Lower lobe of right lung (tissue), 2 donors: Measurements from ENCODE around the gene TANGO2. TPM values are rescaled to one million over a fixed set of nuclear protein-coding genes. Genes with fewer than 3 reads are reported as not detected.

Experiments
- ATAC-seq, 2 donors: fragments of 200-7000 bp; cut with Tn5 transposase; one replicate each; pipeline ENCODE4 v1.9.1; 2020 to 2022; ENCODE audit warnings: mild to moderate bottlenecking in 2 of 2, moderate library complexity in 2 of 2
- DNase-seq: peaks from one replicate; pipeline ENCODE4 v3.0.0-alpha.2; 2020
- H3K27ac ChIP-seq: fragments of 200-600 bp; one replicate; pipeline ENCODE4 v1.8.0; 2022
- H3K27me3 ChIP-seq: fragments of 200-600 bp; one replicate; pipeline ENCODE4 v1.8.0; 2022; ENCODE audit warnings: low read depth
- H3K36me3 ChIP-seq: fragments of 200-600 bp; one replicate; pipeline ENCODE4 v1.8.0; 2022; ENCODE audit warnings: mild to moderate bottlenecking
- H3K4me1 ChIP-seq: fragments of 200-600 bp; one replicate; pipeline ENCODE4 v1.8.0; 2022
- H3K4me3 ChIP-seq: fragments of 200-600 bp; one replicate; pipeline ENCODE4 v1.8.0; 2022; ENCODE audit warnings: mild to moderate bottlenecking
- H3K9me3 ChIP-seq: fragments of 200-600 bp; one replicate; pipeline ENCODE4 v1.8.0; 2022
- intact Hi-C: fragments of 100-400 bp; cut with DNase I; formaldehyde crosslinking; loops from one replicate; pipeline ENCODE4 v1.11.0; 2022
- total RNA-seq: library from RNA; stranded (reverse); fragmentation: NEBNext Ultra II Directional; extraction: Animal tissue kit (Norgen Biotek cat#: 25700); gene quantifications from one replicate; pipeline ENCODE4 v1.2.1, GENCODE V29; 2021
- TF ChIP-seq, protein P1 (sequence below): fragments of 200-600 bp; IDR thresholded peaks from one replicate; pipeline ENCODE4 v1.8.0; 2022; ENCODE audit warnings: antibody characterized with exemption, mild to moderate bottlenecking
- donor health status: DM: no; HTN: yes; CAD: no; lungs with severe emphysema.

Gene TANGO2
- total RNA-seq, 1 donor from 2014 or later, result 45.1 TPM

DNA sequence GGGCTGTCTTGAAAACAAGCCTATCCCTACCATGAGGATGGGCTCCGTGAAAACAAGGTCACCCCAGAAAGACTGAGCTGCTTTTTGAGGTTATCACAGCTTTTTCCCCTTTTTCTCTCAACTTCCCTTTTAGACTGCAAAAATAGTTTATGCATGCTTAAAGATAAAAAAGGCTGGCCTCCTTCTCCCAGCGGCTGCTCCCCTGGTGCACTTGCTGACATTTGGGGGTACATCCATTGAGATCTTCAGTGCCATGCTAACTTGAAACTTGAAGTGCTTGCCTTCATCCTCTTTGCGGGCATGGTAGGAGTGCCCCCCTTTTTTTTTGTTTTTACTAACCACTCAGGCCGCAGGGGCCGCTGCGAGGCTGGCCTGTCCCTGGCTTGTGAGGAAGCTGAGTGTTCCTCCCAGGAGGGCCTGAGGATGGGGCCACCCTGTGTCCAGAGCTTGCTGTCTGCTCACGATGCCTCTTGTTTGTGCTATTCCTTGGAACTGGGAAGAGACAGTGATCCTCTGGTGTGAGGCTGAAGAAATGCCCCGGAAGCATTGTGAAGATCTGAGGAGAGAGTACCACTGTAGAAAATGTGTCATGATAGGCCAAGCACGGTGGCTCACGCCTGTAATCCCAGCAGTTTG is 2.2 kb downstream of the TANGO2 start:
- H3K4me3 ChIP-seq, result no peak overlapping the region
- no peaks in the 10 kb centered on the region for H3K9me3 ChIP-seq
- TF ChIP-seq, protein P1, sequence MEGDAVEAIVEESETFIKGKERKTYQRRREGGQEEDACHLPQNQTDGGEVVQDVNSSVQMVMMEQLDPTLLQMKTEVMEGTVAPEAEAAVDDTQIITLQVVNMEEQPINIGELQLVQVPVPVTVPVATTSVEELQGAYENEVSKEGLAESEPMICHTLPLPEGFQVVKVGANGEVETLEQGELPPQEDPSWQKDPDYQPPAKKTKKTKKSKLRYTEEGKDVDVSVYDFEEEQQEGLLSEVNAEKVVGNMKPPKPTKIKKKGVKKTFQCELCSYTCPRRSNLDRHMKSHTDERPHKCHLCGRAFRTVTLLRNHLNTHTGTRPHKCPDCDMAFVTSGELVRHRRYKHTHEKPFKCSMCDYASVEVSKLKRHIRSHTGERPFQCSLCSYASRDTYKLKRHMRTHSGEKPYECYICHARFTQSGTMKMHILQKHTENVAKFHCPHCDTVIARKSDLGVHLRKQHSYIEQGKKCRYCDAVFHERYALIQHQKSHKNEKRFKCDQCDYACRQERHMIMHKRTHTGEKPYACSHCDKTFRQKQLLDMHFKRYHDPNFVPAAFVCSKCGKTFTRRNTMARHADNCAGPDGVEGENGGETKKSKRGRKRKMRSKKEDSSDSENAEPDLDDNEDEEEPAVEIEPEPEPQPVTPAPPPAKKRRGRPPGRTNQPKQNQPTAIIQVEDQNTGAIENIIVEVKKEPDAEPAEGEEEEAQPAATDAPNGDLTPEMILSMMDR, result no peak
- no peaks in the 10 kb centered on the region for H3K27me3 ChIP-seq
- peaks cover 15% of the 10 kb centered on the region for H3K36me3 ChIP-seq
- intact Hi-C loops, result no loop called here
- DNase-seq, result no peak
- no peak overlapping the region for H3K27ac ChIP-seq
- no peak for ATAC-seq
- peaks cover 28% of the 10 kb centered on the region for H3K4me1 ChIP-seq

DNA sequence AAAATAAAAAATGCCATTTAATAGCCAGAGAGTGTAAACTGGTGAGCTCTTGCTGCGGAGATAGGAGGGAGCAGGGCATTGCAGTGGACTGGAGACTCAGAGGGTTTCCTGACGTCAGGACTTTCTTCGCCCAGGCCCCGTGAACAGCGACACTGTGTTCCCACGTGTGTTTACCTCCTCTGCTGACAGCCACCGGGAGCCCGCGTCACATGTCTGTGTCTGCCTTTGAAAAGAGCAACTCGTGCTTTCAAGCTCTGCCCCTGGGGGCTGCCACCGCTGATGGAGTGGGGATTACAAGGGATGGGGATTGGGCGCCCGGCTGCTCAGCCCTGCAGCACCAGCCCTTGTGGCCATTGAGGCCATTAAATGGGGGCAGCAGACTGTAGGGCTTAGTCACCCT is 3.3 kb downstream of the TANGO2 start:
- Histone ChIP-seq H3K9me3 (no peaks in the 10 kb centered on the region), H3K27ac (no peak overlapping the region), H3K4me1 (peaks cover 28% of the 10 kb centered on the region), H3K4me3 (no peak overlapping the region), H3K27me3 (no peaks in the 10 kb centered on the region), H3K36me3 (peaks cover 15% of the 10 kb centered on the region)
- intact Hi-C loops, result no loop called here
- ATAC-seq (no peak), DNase-seq (no peak)
- TF ChIP-seq, protein P1, result no peak

DNA sequence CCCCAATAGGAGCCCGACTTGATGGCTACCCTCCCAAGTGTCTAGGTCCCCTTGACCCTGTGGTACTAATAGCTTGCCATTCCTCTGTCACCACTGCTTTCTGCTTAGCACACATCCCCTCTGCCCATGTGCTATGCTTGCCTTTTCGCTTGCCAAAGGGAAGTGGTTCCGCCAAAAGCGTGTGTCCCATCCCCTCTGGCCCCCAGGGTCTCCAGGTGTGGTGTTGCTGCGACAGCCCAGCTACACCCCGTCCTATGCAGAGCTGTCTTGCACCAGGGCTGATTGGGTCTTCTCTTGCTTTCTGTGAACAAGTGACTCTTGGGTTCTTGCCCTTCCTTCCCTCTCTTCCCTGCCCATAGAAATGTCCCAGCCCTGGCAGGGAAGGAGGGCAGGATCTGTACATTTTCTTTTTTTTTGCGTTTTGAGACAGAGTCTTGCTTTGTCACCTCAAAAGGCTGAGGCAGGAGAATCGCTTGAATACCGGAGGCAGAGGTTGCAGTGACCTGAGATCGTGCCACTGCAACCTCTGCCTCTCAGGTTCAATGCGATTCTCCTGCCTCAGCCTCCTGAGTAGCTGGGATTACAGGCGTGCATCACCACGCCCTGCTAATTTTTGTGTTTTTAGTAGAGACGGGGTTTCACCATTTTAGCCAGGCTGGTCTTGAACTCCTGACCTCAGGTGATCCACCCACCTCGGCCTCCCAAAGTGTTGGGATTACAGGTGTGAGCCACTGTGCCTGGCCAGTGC is 3.9 kb downstream of the TANGO2 start:
- Histone ChIP-seq H3K27ac (no peak overlapping the region), H3K36me3 (peaks cover 15% of the 10 kb centered on the region), H3K9me3 (no peaks in the 10 kb centered on the region), H3K4me3 (no peak overlapping the region), H3K4me1 (peaks cover 28% of the 10 kb centered on the region), H3K27me3 (no peaks in the 10 kb centered on the region)
- DNase-seq (no peak), ATAC-seq (no peak)
- intact Hi-C loops, result no loop called here
- TF ChIP-seq, protein P1, result no peak

DNA sequence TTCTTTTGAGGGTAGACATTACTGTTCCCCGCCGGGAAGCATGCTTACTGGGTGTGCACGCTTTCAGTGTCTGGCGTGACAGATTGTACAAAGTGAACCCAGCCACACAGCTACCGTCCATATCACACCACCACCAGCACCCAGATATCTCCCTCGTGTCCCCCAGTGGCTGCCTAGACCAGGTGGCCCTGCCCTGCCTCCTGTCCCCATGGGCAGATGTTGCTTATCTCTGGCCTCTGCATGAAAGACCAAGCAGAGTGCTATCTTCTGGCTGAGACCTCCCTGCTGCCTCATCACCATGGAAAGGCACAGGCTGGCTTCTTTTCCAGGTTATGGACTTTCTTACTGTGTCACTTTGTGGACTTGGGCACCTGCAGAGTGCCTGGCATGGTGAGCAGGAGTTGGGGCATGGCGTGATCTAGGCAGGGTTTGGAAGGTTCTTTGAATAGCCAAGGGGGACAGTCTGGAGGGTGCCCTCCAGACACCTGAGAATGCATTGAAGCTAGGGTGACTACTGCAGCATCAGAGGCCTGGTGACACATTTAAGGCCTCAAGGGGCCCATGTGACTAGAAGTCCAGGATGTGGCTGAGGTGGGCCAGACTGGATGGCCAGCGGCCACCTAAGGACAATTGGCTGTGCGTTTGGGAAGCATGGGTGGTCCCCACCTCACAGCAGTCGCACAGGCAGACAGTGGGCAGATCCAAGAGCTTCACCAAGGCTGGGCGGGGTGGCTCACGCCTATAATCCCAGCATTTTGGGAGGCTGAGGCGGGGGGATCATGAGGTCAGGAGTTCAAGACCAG is 4.7 kb downstream of the TANGO2 start:
- intact Hi-C loops, result no loop called here
- DNase-seq, result no peak
- TF ChIP-seq, protein P1, result no peak

DNA sequence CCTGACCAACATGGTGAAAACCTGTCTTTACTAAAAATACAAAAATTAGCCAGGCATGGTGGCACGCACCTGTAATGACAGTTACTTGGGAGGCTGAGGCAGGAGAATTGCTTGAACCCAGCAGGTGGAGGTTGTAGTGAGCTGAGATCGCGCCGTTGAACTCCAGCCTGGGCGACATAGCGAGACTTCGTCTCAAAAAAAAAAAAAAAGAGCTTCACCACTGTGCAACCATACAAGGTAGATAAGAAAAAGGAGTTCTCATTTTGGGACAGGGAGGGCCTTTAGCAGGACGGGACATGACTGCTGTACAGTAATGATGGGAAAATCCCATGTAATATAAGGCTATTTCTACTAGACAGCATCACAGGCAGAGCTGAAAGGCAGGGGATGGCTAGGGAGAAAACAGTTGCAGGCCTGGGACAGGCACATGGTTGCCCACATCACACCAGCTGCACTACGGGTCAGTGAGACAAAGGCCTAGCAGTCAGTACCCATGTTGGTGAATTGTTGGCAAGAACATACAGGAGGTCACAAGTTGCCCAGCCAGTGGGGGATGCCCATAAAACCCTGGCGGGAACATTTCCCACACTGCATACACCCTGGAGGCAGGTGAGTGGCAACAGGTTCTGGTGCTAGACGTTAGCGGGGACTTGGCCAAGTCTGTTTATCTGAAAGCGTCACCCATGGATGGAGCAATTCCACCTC is 5.4 kb downstream of the TANGO2 start:
- Histone ChIP-seq H3K36me3 (peaks cover 17% of the 10 kb centered on the region), H3K4me3 (no peak overlapping the region), H3K9me3 (no peaks in the 10 kb centered on the region), H3K27me3 (no peaks in the 10 kb centered on the region), H3K27ac (no peak overlapping the region), H3K4me1 (peaks cover 19% of the 10 kb centered on the region)
- TF ChIP-seq, protein P1, result no peak
- DNase-seq (no peak), ATAC-seq (no peak)
- intact Hi-C loops, result no loop called here

More for the DNA sequence above, 4.7 kb downstream of the TANGO2 start:
- no peak for ATAC-seq
- Histone ChIP-seq H3K4me3 (no peak overlapping the region), H3K9me3 (no peaks in the 10 kb centered on the region), H3K27ac (no peak overlapping the region), H3K4me1 (peaks cover 20% of the 10 kb centered on the region), H3K36me3 (peaks cover 15% of the 10 kb centered on the region), H3K27me3 (no peaks in the 10 kb centered on the region)
